ENCODE data around the gene RHOH. TPM values are rescaled to one million over a fixed set of nuclear protein-coding genes. Genes with fewer than 3 reads are reported as not detected.

Gene RHOH
- total and polyA plus RNA-seq, 2 of the 13 experiments (the other 11 are each of a cell fraction or from before 2014, with no cell fraction given), result 0.57 TPM; not detected in 1

DNA sequence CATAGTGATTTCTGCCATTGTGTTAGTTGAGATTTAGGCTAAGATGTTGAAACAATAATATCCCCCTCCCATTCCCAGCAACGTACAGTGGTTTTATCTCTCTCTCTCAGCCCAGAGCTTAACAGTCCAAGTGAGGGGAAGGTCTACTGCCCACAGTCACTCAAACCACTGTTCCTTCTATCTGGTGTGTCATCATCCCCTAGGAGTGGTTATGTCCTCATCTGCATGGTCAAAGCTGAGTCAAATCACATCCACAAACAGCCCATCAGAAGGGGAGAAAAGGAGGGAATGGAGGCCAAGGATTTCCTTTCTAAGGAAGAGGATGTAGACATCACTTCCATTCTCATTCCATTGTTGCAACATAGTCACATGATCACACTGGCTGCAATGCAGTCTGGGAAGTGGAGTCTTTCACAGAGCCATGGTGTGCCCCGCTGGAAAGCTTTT is 95.5 kb downstream of the RHOH start (continued):
- no peak for TF ChIP-seq GTF3A (CRISPR knock-in tag; conservative IDR thresholded peaks at IDR 0.05)
- TF ChIP-seq ZNF629 (CRISPR knock-in tag; conservative IDR thresholded peaks at IDR 0.05), result no peak
- TF ChIP-seq ZKSCAN1 (IDR thresholded peaks at IDR 0.05; ENCODE audit: low read length), result no peak
- no peak for TF ChIP-seq KAT8 (CRISPR knock-in tag; IDR thresholded peaks at IDR 0.05)
- TF ChIP-seq ZNF737 (CRISPR knock-in tag; IDR thresholded peaks at IDR 0.05; ENCODE audit: borderline replicate concordance), result no peak
- TF ChIP-seq SAP130 (CRISPR knock-in tag; IDR thresholded peaks at IDR 0.05; ENCODE audit: low read depth), result no peak
- TF ChIP-seq, protein P1, sequence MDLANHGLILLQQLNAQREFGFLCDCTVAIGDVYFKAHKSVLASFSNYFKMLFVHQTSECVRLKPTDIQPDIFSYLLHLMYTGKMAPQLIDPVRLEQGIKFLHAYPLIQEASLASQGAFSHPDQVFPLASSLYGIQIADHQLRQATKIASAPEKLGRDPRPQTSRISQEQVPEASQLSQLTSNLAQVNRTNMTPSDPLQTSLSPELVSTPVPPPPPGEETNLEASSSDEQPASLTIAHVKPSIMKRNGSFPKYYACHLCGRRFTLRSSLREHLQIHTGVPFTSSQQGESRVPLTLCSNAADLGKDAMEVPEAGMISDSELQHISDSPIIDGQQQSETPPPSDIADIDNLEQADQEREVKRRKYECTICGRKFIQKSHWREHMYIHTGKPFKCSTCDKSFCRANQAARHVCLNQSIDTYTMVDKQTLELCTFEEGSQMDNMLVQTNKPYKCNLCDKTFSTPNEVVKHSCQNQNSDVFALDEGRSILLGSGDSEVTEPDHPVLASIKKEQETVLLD (CRISPR knock-in tag; IDR thresholded peaks at IDR 0.05; ENCODE audit: low read depth), result no peak
- no peak for TF ChIP-seq PHF21A (CRISPR knock-in tag; IDR thresholded peaks at IDR 0.05)
- TF ChIP-seq TSC22D2 (CRISPR knock-in tag; IDR thresholded peaks at IDR 0.05; ENCODE audit: borderline replicate concordance), result no peak
- TF ChIP-seq ZNF430 (CRISPR knock-in tag; IDR thresholded peaks at IDR 0.05), result no peak
- TF ChIP-seq CBX1 (IDR thresholded peaks at IDR 0.05; ENCODE audit: low read depth), result no peak
- TF ChIP-seq STAT5B (CRISPR knock-in tag; IDR thresholded peaks at IDR 0.05), result no peak
- TF ChIP-seq GABPB1 (CRISPR knock-in tag; IDR thresholded peaks at IDR 0.05), result peak; percentile 25; the same call in 1 of the 2 replicates
- TF ChIP-seq LCORL (IDR thresholded peaks at IDR 0.05), result no peak
- no peak for TF ChIP-seq LCORL (CRISPR knock-in tag; IDR thresholded peaks at IDR 0.05)
- TF ChIP-seq, protein P2, sequence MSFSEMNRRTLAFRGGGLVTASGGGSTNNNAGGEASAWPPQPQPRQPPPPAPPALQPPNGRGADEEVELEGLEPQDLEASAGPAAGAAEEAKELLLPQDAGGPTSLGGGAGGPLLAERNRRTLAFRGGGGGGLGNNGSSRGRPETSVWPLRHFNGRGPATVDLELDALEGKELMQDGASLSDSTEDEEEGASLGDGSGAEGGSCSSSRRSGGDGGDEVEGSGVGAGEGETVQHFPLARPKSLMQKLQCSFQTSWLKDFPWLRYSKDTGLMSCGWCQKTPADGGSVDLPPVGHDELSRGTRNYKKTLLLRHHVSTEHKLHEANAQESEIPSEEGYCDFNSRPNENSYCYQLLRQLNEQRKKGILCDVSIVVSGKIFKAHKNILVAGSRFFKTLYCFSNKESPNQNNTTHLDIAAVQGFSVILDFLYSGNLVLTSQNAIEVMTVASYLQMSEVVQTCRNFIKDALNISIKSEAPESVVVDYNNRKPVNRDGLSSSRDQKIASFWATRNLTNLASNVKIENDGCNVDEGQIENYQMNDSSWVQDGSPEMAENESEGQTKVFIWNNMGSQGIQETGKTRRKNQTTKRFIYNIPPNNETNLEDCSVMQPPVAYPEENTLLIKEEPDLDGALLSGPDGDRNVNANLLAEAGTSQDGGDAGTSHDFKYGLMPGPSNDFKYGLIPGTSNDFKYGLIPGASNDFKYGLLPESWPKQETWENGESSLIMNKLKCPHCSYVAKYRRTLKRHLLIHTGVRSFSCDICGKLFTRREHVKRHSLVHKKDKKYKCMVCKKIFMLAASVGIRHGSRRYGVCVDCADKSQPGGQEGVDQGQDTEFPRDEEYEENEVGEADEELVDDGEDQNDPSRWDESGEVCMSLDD (CRISPR knock-in tag; IDR thresholded peaks at IDR 0.05; ENCODE audit: borderline replicate concordance), result no peak

All from HepG2 (cell line).